Transverse colon (tissue), 4 donors: Measurements from ENCODE around the gene GPT2. TPM values are rescaled to one million over a fixed set of nuclear protein-coding genes. Genes with fewer than 3 reads are reported as not detected.
"Not testable (repeated sequence)": the region's sequence is repeated elsewhere in the genome, so short reads cannot be mapped to it uniquely, and the experiment has no call there.

Experiments
- DNase-seq: peaks from one replicate; pipeline ENCODE4 v3.0.0-alpha.2; 2019
- H3K27ac ChIP-seq, 4 donors: fragments of 200-600 bp; sonication (generic); 2 replicates each; pipeline ENCODE4 v1.5.1; 2016 to 2018; ENCODE audit warnings: inconsistent platforms in 4 of 4
- H3K27me3 ChIP-seq: fragments of 200-600 bp; sonication (generic); 2 replicates; pipeline ENCODE4 v1.5.1; 2017; ENCODE audit warnings: inconsistent platforms
- H3K36me3 ChIP-seq, 4 donors: fragments of 200-600 bp; sonication (generic); 2 replicates each; pipeline ENCODE4 v1.5.1; 2017 to 2019; ENCODE audit warnings: inconsistent platforms in 4 of 4
- H3K4me1 ChIP-seq, 4 donors: fragments of 200-600 bp; sonication (generic); 2 replicates each; pipeline ENCODE4 v1.5.1; 2017 to 2020; ENCODE audit warnings: inconsistent platforms in 4 of 4
- H3K4me3 ChIP-seq, 4 donors: fragments of 200-600 bp; sonication (generic); 1 replicate in 1 of 4; 2 replicates in 3 of 4; pipeline versions ENCODE4 v1.5.1 to v1.6.1; 2017 to 2019; ENCODE audit warnings: inconsistent platforms in 4 of 4
- H3K9me3 ChIP-seq, 2 donors: fragments of 200-600 bp; sonication (generic); 2 replicates each; pipeline ENCODE4 v1.5.1; 2017 to 2019; ENCODE audit warnings: inconsistent platforms in 2 of 2
- EP300 ChIP-seq: sonication (generic); formaldehyde crosslinking; IDR thresholded peaks from one replicate; pipeline ENCODE4 v1.6.1; 2017; ENCODE audit warnings: antibody characterized with exemption, low read depth
- POLR2A ChIP-seq: fragments of 450-650 bp; IDR thresholded peaks from one replicate; pipeline ENCODE4 v1.6.1; 2016; ENCODE audit warnings: antibody characterized with exemption, mild to moderate bottlenecking, moderate library complexity
- POLR2AphosphoS5 ChIP-seq, 3 donors: sonication (generic); formaldehyde crosslinking; IDR thresholded peaks; one replicate each; pipeline ENCODE4 v1.6.1; 2016; ENCODE audit warnings: antibody characterized with exemption in 3 of 3
- WGBS, 2 donors: methylation state at CpG; one replicate each; pipeline ENCODE4 v1.1.5; 2018; ENCODE audit warnings: low coverage in 1 of 2; 5-methylcytosine and 5-hydroxymethylcytosine counted together
- in situ Hi-C, 4 donors: fragments of 200-750 bp; cut with MboI; loops; one replicate each; pipeline versions ENCODE4 v1.15.0 to v1.15.1; 2017; ENCODE audit warnings: low sequenced_read_pairs in 3 of 4, low pct_ligation_motif_present in 1 of 4, low pct_unique_long_range_greater_than_20kb in 1 of 4
- intact Hi-C: fragments of 100-400 bp; cut with DNase I; formaldehyde crosslinking; loops from one replicate; pipeline ENCODE4 v1.15.1; 2023; ENCODE audit warnings: low total_unique reads
- total RNA-seq, 4 donors: library from RNA; depleted of rRNA; stranded (reverse); fragments of >200 nt; gene quantifications; one replicate each; pipeline ENCODE4 v1.1.0, GENCODE V29; 2016
- TF ChIP-seq, protein P1 (sequence below), 5 experiments: fragments of 200-600 bp in 3 of 5; fragments of 450-650 bp in 2 of 5; sonication (generic) in 3 of 5; IDR thresholded peaks; 1 replicate in 2 of 5; 2 replicates in 3 of 5; pipeline ENCODE4 v1.5.1; 2016 to 2017; ENCODE audit warnings: antibody characterized with exemption in 5 of 5, inconsistent platforms in 3 of 5, mild to moderate bottlenecking in 2 of 5, moderate library complexity in 1 of 5

Gene GPT2
- total RNA-seq, 4 donors from 2014 or later = 10.9 to 29.5 (median 16.9) TPM

DNA sequence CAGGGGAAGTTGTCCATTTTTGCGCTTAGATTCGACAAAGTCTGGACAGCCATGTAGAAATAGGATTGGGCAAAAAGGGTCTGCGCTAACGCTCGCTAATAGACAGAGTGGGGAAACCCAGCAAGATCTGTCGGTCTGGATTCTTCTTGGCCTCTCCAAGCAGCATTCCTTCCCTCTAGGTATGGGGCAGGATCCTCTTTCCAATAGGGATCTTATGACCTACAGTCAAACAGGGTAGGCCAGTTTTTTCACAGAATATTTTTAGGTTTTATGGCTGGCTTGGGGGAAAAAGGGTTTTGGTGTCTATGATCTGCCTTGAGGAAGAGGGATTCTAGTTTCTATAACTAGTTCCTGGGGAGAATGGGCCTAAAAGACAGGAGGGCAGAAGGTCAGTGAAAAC, 26.0 kb upstream of the GPT2 start:
- intact Hi-C loops (no loop called here), in situ Hi-C loops (loop anchor here in 2 of 4 donors (5.0 kb wide), 1 partner anchor 54 kb away; no protein-coding TSS in a partner anchor)
- no peak for DNase-seq
- Histone ChIP-seq H3K36me3 (no peaks in the 10 kb centered on the region), H3K27ac (no peak overlapping the region), H3K27me3 (no peaks in the 10 kb centered on the region), H3K9me3 (no peaks in the 10 kb centered on the region), H3K4me1 (peaks cover 4 to 10% (median 5%) of the 10 kb centered on the region in 4 donors), H3K4me3 (no peak overlapping the region)
- TF ChIP-seq POLR2AphosphoS5 (IDR thresholded peaks at IDR 0.05) (no peak), EP300 (no peak), POLR2A (no peak)
- TF ChIP-seq, protein P1, sequence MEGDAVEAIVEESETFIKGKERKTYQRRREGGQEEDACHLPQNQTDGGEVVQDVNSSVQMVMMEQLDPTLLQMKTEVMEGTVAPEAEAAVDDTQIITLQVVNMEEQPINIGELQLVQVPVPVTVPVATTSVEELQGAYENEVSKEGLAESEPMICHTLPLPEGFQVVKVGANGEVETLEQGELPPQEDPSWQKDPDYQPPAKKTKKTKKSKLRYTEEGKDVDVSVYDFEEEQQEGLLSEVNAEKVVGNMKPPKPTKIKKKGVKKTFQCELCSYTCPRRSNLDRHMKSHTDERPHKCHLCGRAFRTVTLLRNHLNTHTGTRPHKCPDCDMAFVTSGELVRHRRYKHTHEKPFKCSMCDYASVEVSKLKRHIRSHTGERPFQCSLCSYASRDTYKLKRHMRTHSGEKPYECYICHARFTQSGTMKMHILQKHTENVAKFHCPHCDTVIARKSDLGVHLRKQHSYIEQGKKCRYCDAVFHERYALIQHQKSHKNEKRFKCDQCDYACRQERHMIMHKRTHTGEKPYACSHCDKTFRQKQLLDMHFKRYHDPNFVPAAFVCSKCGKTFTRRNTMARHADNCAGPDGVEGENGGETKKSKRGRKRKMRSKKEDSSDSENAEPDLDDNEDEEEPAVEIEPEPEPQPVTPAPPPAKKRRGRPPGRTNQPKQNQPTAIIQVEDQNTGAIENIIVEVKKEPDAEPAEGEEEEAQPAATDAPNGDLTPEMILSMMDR (IDR thresholded peaks at IDR 0.05) = no peak
- WGBS, 2 donors = 96 to 100% methylated on average over 4 to 6 of the region's 6 CpGs

DNA sequence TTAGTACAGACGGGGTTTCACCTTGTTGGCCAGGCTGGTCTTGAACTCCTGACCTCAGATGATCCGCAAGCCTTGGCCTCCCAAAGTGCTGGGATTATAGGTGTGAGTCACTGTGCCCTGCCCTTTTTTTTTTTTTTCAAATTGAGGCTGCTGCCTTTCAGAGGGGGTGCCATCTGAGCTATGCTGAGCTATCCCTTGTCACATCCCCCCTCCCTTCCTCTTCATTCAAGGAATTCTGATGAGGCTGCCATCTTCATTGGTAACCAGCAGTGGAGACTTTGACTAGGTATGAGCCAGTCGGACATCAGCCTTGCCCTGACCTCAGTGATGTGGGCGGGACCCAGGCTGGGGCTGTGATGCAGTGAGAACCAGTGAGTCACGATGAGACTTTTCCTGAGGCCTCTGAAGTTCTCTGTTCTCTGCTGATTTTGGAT, 24.4 kb upstream of the GPT2 start:
- WGBS, 2 donors = 73% methylated on average over 5 of the region's 5 CpGs; no CpG with 5 or more reads in 1 of the 2 donors
- in situ Hi-C loops = loop anchor here in 2 of 4 donors (5.0 kb wide), 1 partner anchor 53 kb away; no protein-coding TSS in a partner anchor

DNA sequence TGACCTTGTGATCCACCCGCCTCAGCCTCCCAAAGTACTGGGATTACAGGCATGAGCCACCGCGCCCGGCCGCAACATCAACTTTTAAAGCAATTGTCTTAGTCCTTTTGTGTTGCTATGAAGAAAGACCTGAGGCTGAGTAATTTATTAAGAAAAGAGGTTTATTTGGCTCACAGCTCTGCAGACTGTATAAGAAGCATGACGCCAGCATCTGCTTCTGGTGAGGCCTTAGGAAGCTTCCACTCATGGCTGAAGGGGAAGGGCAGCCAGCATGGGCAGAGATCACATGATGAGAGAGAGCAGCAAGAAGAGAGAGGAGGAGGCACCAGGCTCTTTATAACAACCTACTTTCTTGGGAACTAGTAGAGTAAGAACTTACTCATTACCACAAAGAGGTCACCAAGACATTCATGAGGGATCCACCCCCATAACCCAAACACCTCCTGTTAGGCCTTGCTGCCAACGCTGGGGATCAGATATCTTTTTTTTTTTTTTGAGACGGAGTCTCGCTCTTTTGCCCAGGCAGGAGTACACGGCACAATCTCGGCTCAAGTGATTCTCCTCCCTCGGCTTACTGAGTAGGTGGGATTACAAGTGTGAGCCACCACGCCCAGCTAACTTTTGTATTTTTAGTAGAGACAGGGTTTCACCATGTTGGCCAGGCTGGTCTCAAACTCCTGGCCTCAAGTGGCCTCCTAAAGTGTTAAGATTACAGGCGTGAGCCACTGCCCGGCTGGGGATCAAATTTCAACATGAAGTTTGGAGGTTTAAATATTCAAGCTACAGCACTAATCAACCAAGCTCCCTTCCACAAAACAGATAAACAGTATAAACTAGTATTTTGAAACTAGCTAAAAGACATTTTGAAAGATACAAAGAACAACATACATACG, 21.4 kb upstream of the GPT2 start:
- Histone ChIP-seq H3K36me3 (no peaks in the 10 kb centered on the region), H3K27me3 (no peaks in the 10 kb centered on the region), H3K27ac (peak overlapping the region in 1 of 4 donors; percentile 84), H3K4me1 (peaks cover 0 to 22% (median 10%) of the 10 kb centered on the region in 4 donors), H3K4me3 (no peak overlapping the region), H3K9me3 (no peaks in the 10 kb centered on the region)
- WGBS, 2 donors = 90 to 96% methylated on average over 15 to 16 of the region's 16 CpGs
- intact Hi-C loops (no loop called here), in situ Hi-C loops (no loop called here)
- no peak for DNase-seq
- TF ChIP-seq POLR2AphosphoS5 (IDR thresholded peaks at IDR 0.05) (no peak), EP300 (no peak), POLR2A (no peak)
- TF ChIP-seq, protein P1 (IDR thresholded peaks at IDR 0.05) = no peak

More for the DNA sequence above, 24.4 kb upstream of the GPT2 start:
- H3K9me3 ChIP-seq = no peaks in the 10 kb centered on the region
- TF ChIP-seq POLR2A = no peak
- TF ChIP-seq EP300 = no peak
- TF ChIP-seq, protein P1 (IDR thresholded peaks at IDR 0.05) = no peak
- no peak for TF ChIP-seq POLR2AphosphoS5 (IDR thresholded peaks at IDR 0.05)
- H3K4me3 ChIP-seq = no peak overlapping the region
- peak; percentile 59 for DNase-seq
- H3K4me1 ChIP-seq = peaks cover 5 to 21% (median 10%) of the 10 kb centered on the region in 4 donors
- no peaks in the 10 kb centered on the region for H3K36me3 ChIP-seq
- no peaks in the 10 kb centered on the region for H3K27me3 ChIP-seq
- peak overlapping the region in 1 of 4 donors; percentile 17 for H3K27ac ChIP-seq
- intact Hi-C loops = no loop called here

DNA sequence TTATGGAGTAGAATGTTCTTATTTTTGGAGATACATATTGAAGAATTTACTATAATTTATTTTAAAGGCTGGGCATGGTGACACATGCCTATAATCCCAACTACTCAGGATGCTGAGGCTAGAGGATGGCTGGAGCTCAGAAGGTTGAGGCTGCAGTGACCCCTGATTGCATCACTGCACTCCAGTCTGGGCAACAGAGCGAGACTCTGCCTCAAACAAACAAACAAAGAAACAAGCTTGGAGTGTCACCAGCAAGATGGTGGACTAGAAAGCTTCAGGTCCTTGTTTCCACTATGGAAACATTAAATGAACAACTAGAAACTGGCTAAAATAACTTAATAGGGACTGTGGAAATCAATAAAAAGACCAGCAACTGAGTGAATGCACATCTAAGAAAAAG, 17.9 kb upstream of the GPT2 start:
- in situ Hi-C loops (no loop called here), intact Hi-C loops (no loop called here)
- Histone ChIP-seq H3K4me1 (peaks cover 0 to 31% (median 15%) of the 10 kb centered on the region in 4 donors), H3K36me3 (no peaks in the 10 kb centered on the region), H3K27me3 (no peaks in the 10 kb centered on the region), H3K4me3 (no peak overlapping the region), H3K9me3 (no peaks in the 10 kb centered on the region), H3K27ac (no peak overlapping the region)
- TF ChIP-seq POLR2AphosphoS5 (IDR thresholded peaks at IDR 0.05) = no peak
- TF ChIP-seq, protein P1 (IDR thresholded peaks at IDR 0.05) = no peak
- no peak for TF ChIP-seq EP300
- TF ChIP-seq POLR2A = no peak
- DNase-seq = no peak
- 70% methylated on average over 1 of the region's 1 CpG; no CpG with 5 or more reads in 1 of the 2 donors for WGBS, 2 donors

DNA sequence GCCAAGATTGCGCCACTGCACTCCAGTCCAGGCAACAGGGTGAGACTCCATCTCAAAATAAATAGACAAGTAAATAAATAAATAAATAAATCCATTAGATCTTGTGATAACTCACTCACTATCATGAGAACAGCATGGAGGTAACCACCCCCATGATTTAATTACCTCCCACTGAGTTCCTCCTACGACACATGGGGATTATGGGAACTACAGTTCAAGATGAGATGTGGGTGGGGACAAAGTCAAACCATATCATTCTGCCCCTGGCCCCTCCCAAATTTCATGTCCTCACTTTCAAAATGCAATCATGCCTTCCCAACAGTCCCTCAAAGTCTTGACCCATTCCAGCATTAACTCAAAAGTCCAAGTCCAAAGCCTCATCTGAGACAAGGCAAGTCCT, 16.7 kb upstream of the GPT2 start:
- not testable (repeated sequence) for H3K36me3 ChIP-seq
- 81 to 100% methylated on average over 1 to 2 of the region's 2 CpGs for WGBS, 2 donors
- peak overlapping the region in 3 of 4 donors; percentile 14 to 69 (median 58) for H3K27ac ChIP-seq

More for the DNA sequence above, 16.7 kb upstream of the GPT2 start:
- intact Hi-C loops, H3K4me3 ChIP-seq, in situ Hi-C loops, DNase-seq, H3K27me3 ChIP-seq, H3K9me3 ChIP-seq: not testable (repeated sequence)
- H3K4me1 ChIP-seq = peaks cover 0 to 31% (median 15%) of the 10 kb centered on the region in 4 donors
